GM12874 (cell line): ENCODE data around the gene NKAIN2.

ENCODE experiments used
- CTCF ChIP-seq: IDR thresholded peaks from 2 replicates; pipeline ENCODE4 v1.5.1; 2011; ENCODE audit warnings: low read depth, mild to moderate bottlenecking, control low read depth, low read length, moderate library complexity; ENCODE audit not compliant: insufficient read depth

Gene NKAIN2

GRCh38 chr6:124633655-124634054 is 830.0 kb downstream of the NKAIN2 start:
- TF ChIP-seq CTCF: no peak

DNA sequence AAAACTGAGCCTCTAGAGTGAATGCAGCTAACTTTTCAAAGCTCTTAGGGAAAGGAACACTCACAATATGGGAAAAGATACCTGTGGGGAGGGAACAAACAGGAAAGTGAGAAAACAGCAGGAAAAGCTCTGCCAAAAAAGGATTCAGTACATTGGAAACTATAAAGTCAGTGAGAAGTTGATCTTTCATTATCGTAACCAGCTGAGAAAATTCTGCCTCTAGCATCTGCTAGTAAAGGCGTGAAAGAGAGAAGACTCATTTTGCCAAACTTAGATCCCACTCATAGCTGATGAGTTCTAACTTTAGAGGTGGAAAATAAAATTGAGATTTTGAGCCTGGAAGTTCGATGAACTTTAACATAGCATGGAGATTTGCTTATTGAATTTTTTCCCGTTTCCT is 836.8 kb downstream of the NKAIN2 start:
- no peak for TF ChIP-seq CTCF

GRCh38 chr6:124655866-124656265 is 852.2 kb downstream of the NKAIN2 start:
- TF ChIP-seq CTCF: no peak

GRCh38 chr6:124658053-124658452 is 854.4 kb downstream of the NKAIN2 start:
- TF ChIP-seq CTCF: no peak

GRCh38 chr6:124659427-124659826 is 855.8 kb downstream of the NKAIN2 start:
- no peak for TF ChIP-seq CTCF

- TF ChIP-seq CTCF: no peak
These were observed 856.5 kb downstream of the NKAIN2 start for GRCh38 chr6:124660185-124660584.

- TF ChIP-seq CTCF: no peak
These were observed 857.5 kb downstream of the NKAIN2 start for GRCh38 chr6:124661097-124661661.
